ENCODE results near the gene VPS72. TPM values are rescaled to one million over a fixed set of nuclear protein-coding genes. Genes with fewer than 3 reads are reported as not detected.

VPS72 gene
- total and polyA plus RNA-seq, 2 of the 13 experiments (the other 11 are each of a cell fraction or from before 2014, with no cell fraction given): 33.7 to 34.5 TPM

- no peak; the same call in 1 of the 2 replicates for TF ChIP-seq ZNF280D (CRISPR knock-in tag; IDR thresholded peaks at IDR 0.05)
- TF ChIP-seq MBNL3 (CRISPR knock-in tag; conservative IDR thresholded peaks at IDR 0.05): no peak
- TF ChIP-seq NKX3-1 (CRISPR knock-in tag; IDR thresholded peaks at IDR 0.05): 0 out of 2 replicates have a peak, but pooled peaks have one; percentile 64
- TF ChIP-seq ZBTB7A (CRISPR knock-in tag; IDR thresholded peaks at IDR 0.05): 0 out of 2 replicates have a peak, but pooled peaks have one; percentile 47
- no peak for TF ChIP-seq RELA (CRISPR knock-in tag; IDR thresholded peaks at IDR 0.05)
- TF ChIP-seq SNAPC4 (CRISPR knock-in tag; IDR thresholded peaks at IDR 0.05): peak; percentile 65; the same call in 1 of the 2 replicates
- no peak for TF ChIP-seq ZSCAN20 (CRISPR knock-in tag; IDR thresholded peaks at IDR 0.05; ENCODE audit: borderline replicate concordance)
- peak; percentile 71 for TF ChIP-seq HNRNPLL (IDR thresholded peaks at IDR 0.05; ENCODE audit: low read depth, low read length, poor library complexity, severe bottlenecking)
- TF ChIP-seq ETV5 (CRISPR knock-in tag; IDR thresholded peaks at IDR 0.05; ENCODE audit: borderline replicate concordance): peak; percentile 90
- TF ChIP-seq TFAP4 (IDR thresholded peaks at IDR 0.05; ENCODE audit: borderline replicate concordance, low read depth): peak; percentile 56; the same call in 1 of the 2 replicates
- TF ChIP-seq ZSCAN31 (CRISPR knock-in tag; IDR thresholded peaks at IDR 0.05; ENCODE audit: low read depth): 0 out of 2 replicates have a peak, but pooled peaks have one; percentile 39
- TF ChIP-seq ZNF3 (CRISPR knock-in tag; IDR thresholded peaks at IDR 0.05): no peak
- TF ChIP-seq HNRNPK (IDR thresholded peaks at IDR 0.05; ENCODE audit: low read depth, low read length, poor library complexity, severe bottlenecking): no peak
- peak; percentile 37 for TF ChIP-seq ZNF800 (CRISPR knock-in tag; IDR thresholded peaks at IDR 0.05)
- no peak for TF ChIP-seq ZNF782 (CRISPR knock-in tag; IDR thresholded peaks at IDR 0.05; ENCODE audit: borderline replicate concordance)
- TF ChIP-seq FOSL2 (CRISPR knock-in tag; IDR thresholded peaks at IDR 0.05): peak; percentile 51
- TF ChIP-seq MTA3 (CRISPR knock-in tag; IDR thresholded peaks at IDR 0.05): no peak
- peak; percentile 91 for TF ChIP-seq GATAD1 (CRISPR knock-in tag; IDR thresholded peaks at IDR 0.05)
These were observed at the start of gene VPS72 (continued) for GRCh38 chr1:151189637-151190445.

All from HepG2 (cell line).